Retinal pigment epithelial cell (primary cell): ENCODE measurements around the gene SGK1.
"Not testable (repeated sequence)": the region's sequence is repeated elsewhere in the genome, so short reads cannot be mapped to it uniquely, and the experiment has no call there.

Experiments
- DNase-seq: peaks from one replicate; pipeline ENCODE4 v3.0.0-alpha.2; 2010; ENCODE audit warnings: low read depth
- H3K4me3 ChIP-seq: 2 replicates; pipeline ENCODE4 v1.5.1; 2011; ENCODE audit warnings: mild to moderate bottlenecking, low read length, control low read depth, moderate library complexity
- CTCF ChIP-seq: conservative IDR thresholded peaks from 2 replicates; pipeline ENCODE4 v1.5.1; 2011; ENCODE audit warnings: low read depth, low read length, control low read depth, inconsistent platforms

Gene SGK1

GRCh38 chr6:134205366-134205765, 112.5 kb downstream of the SGK1 start:
- no peak for TF ChIP-seq CTCF
- no peak for DNase-seq

GRCh38 chr6:134204759-134205158, 113.2 kb downstream of the SGK1 start:
- H3K4me3 ChIP-seq, DNase-seq: not testable (repeated sequence)

More at GRCh38 chr6:134205366-134205765, 112.5 kb downstream of the SGK1 start:
- H3K4me3 ChIP-seq = no peak overlapping the region

GRCh38 chr6:134204031-134204430, 113.9 kb downstream of the SGK1 start:
- H3K4me3 ChIP-seq = no peak overlapping the region
- DNase-seq = no peak
- no peak for TF ChIP-seq CTCF

GRCh38 chr6:134201716-134202115, 116.2 kb downstream of the SGK1 start:
- DNase-seq = no peak
- no peak for TF ChIP-seq CTCF
- H3K4me3 ChIP-seq = no peak overlapping the region

- H3K4me3 ChIP-seq = no peak overlapping the region
- TF ChIP-seq CTCF = no peak
- DNase-seq = no peak
Observed at GRCh38 chr6:134199848-134200606, 117.9 kb downstream of the SGK1 start.

GRCh38 chr6:134198093-134198492, 119.8 kb downstream of the SGK1 start:
- no peak for TF ChIP-seq CTCF
- no peak overlapping the region for H3K4me3 ChIP-seq
- DNase-seq = no peak

- H3K4me3 ChIP-seq, DNase-seq: not testable (repeated sequence)
Observed at GRCh38 chr6:134197685-134198084, 120.2 kb downstream of the SGK1 start.

GRCh38 chr6:134196568-134197193, 121.2 kb downstream of the SGK1 start:
- no peak for DNase-seq
- H3K4me3 ChIP-seq = no peak overlapping the region
- no peak for TF ChIP-seq CTCF
